ENCODE results near the gene ZNF770.
"Not testable (repeated sequence)": the region's sequence is repeated elsewhere in the genome, so short reads cannot be mapped to it uniquely, and the experiment has no call there.

ZNF770 gene

DNA sequence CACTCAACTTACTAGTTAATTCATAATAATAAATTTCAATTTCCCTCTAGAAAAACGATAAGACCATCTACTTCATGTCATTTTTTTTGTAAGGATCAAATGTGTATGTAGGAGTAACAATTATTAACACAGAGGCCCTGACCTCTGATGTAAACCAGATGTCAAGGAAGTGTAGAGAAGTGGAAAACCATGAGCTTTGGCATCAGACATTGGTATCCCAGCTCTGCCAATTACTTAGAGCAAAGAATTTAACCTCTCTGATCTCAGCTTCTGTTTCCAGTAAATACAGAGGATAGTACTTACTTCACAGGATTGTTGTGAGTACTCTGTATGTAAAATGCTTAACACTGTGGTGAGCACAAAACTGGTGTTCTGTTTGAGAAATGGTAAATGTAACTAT lies 36.1 kb downstream of the ZNF770 start:
- TF ChIP-seq, protein P1, sequence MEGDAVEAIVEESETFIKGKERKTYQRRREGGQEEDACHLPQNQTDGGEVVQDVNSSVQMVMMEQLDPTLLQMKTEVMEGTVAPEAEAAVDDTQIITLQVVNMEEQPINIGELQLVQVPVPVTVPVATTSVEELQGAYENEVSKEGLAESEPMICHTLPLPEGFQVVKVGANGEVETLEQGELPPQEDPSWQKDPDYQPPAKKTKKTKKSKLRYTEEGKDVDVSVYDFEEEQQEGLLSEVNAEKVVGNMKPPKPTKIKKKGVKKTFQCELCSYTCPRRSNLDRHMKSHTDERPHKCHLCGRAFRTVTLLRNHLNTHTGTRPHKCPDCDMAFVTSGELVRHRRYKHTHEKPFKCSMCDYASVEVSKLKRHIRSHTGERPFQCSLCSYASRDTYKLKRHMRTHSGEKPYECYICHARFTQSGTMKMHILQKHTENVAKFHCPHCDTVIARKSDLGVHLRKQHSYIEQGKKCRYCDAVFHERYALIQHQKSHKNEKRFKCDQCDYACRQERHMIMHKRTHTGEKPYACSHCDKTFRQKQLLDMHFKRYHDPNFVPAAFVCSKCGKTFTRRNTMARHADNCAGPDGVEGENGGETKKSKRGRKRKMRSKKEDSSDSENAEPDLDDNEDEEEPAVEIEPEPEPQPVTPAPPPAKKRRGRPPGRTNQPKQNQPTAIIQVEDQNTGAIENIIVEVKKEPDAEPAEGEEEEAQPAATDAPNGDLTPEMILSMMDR (IDR thresholded peaks at IDR 0.05), result no peak
- no peak for TF ChIP-seq ZFX (IDR thresholded peaks at IDR 0.05; ENCODE audit: borderline replicate concordance)
- no peak overlapping the region for H3K27ac ChIP-seq

DNA sequence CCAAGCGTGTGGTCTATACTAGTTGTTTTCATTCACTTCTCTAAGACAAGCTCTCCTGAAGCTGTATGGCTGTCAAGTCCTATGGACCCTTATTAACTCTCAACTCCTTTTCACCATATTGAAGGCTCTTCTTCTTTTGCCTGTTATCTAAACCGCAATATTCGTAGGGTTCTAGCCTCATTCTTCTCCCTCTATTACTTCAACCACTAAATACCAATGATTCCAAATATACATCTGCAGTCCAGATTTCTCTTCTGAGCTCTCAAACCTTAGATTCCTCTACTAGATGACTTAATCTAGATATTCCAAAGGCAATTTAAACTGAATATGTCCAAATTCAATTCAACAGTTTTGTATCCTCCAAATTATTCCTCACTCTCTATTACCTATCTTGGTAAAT lies 43.2 kb downstream of the ZNF770 start:
- TF ChIP-seq, protein P1 (IDR thresholded peaks at IDR 0.05), result no peak
- no peak overlapping the region for H3K27ac ChIP-seq

DNA sequence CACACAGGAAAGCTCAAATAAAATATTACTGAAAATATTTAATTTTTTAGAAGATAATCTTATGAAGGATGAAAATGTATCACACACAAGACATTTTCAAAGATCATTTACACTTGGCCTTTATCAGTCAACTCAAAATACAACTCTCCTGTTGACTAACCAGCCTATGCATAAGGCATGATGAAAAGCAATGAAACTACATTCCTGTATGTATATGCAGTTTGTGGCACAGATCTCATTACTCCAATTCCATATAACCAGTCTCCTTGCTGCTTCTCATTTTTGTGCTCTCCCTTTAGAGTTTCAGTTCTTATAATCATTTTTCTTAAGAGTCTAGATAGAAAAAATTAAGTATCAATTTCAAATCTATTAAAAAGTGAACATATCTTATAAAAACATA lies 44.4 kb downstream of the ZNF770 start:
- no peak overlapping the region for H3K27ac ChIP-seq
- TF ChIP-seq ZFX (IDR thresholded peaks at IDR 0.05; ENCODE audit: borderline replicate concordance), result no peak
- TF ChIP-seq, protein P1 (IDR thresholded peaks at IDR 0.05), result no peak

DNA sequence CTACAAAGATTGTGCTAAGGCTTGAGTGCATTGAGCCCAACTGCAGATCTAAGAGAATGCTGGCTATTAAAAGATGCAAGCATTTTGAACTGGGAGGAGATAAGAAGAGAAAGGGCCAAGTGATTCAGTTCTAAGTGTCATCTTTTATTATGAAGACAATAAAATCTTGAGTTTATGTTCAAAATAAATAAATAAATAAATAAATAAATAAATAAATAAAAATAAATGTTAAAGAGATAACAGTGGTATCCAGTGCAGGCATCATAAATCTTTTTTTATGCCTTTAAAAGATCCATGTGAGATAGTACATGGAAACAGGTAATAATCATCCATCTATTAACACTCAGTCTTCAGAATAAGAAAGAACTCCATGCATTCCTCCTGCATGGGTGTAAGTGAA lies 44.8 kb downstream of the ZNF770 start:
- H3K27ac ChIP-seq, result not testable (repeated sequence)

DNA sequence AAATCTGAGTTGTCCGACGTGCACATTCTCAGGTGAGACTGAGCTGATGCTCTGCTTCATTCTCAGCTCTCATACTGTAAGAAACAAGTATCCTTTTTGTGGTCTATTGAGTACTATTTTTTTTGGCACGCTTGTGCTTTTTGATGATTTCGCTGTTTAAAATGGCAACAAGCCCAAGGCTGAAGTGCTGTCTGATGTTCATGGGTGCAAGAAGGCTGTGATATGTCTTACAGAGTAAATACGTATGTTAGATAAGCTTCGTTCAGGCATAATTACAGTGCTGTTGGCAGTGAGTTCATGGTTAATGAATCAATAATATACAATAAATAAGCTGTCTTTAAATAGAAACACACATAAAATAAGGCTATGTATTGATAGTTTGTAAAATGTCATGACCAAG lies 45.7 kb downstream of the ZNF770 start:
- no peak for TF ChIP-seq ZFX (IDR thresholded peaks at IDR 0.05; ENCODE audit: borderline replicate concordance)
- TF ChIP-seq, protein P1 (IDR thresholded peaks at IDR 0.05), result no peak
- H3K27ac ChIP-seq, result no peak overlapping the region

DNA sequence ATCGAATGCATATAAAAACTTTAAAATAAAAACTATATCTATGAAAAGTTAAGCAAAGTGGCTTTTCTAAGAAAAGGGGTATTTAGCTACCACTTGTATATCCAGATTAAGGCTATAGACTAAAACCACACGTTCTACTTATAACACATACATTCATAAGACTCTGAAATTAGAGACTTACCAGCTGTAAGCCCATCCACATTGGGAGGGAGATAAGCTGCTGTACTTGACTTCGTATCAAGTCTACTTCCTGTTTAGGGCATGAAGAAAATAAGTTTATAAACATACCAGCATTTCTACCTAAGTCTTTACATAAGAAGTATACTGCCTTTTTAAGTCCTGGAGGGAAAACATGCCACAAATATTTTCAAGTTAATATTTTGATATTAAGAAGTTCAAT lies 46.3 kb downstream of the ZNF770 start:
- no peak overlapping the region for H3K27ac ChIP-seq
- TF ChIP-seq ZFX (IDR thresholded peaks at IDR 0.05; ENCODE audit: borderline replicate concordance), result no peak

DNA sequence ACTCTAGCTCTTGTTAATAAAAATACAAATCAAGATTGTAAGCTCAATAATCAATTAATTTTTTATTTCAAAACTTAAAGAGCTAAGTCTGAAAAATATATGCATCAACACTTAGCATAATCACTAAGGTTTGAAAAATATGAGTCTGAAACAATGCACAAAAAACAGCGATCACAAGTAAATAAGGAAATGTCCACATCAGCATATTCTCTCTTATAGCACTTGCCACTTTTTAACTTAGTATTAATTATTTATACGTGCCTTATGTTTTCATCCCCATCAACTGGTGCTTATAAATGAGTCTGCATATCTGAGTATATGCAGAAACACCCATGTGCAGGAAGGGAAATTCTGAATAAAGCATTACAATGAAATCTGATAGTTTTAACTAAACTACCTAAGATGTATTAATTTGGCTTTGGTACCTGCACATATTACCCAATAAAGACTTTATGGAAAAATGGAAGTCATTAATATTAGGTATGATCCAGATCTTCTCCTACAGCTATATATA lies 46.8 kb downstream of the ZNF770 start:
- TF ChIP-seq ZFX (IDR thresholded peaks at IDR 0.05; ENCODE audit: borderline replicate concordance), result no peak
- TF ChIP-seq, protein P1 (IDR thresholded peaks at IDR 0.05), result no peak
- no peak overlapping the region for H3K27ac ChIP-seq

DNA sequence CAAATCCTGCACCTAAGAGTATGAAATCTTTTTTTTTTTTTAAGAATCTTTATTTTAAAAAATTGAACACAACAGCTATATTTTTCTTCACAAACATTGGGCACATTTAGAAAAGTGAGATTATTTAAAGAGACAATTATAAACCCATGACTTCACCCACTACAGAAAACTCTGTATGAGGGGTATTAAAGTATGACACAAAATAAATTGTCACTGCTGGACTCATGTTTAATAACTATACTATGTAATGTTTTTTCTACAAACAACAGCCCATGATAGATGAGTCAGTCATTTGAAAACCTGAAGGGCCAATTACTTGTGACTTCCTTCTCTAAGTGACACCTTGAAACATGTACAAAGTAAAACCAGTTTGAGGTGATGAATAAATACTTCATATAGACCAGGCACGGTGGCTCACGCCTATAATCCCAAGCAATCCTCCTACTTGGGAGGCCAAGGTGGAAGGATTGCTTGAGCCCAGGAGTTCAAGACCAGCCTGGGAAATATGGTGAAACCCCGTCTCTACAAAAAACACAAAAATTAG lies 54.6 kb downstream of the ZNF770 start:
- H3K27ac ChIP-seq, result no peak overlapping the region
- no peak for TF ChIP-seq ZFX (IDR thresholded peaks at IDR 0.05; ENCODE audit: borderline replicate concordance)

DNA sequence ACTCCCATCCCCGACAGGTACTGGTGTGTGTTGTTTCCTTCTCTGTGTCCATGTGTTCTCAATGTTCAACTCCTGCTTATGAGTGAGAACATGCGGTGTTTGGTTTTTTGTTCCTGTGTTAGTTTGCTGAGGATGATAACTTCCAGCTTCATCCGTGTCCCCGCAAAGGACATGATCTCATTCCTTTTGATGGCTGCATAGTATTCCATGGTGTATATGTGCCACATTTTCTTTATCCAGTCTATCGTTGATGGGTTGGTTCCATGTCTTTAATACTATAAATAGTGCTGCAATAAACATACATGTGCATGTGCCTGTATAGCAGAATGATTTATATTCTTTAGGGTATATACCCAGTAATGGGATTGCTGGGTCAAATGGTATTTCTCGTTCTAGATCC lies 59.7 kb downstream of the ZNF770 start:
- H3K27ac ChIP-seq, result not testable (repeated sequence)
